Measurements from ENCODE around the gene DGCR6L.
"Not testable (repeated sequence)": the region's sequence is repeated elsewhere in the genome, so short reads cannot be mapped to it uniquely, and the experiment has no call there.

DGCR6L gene

DNA sequence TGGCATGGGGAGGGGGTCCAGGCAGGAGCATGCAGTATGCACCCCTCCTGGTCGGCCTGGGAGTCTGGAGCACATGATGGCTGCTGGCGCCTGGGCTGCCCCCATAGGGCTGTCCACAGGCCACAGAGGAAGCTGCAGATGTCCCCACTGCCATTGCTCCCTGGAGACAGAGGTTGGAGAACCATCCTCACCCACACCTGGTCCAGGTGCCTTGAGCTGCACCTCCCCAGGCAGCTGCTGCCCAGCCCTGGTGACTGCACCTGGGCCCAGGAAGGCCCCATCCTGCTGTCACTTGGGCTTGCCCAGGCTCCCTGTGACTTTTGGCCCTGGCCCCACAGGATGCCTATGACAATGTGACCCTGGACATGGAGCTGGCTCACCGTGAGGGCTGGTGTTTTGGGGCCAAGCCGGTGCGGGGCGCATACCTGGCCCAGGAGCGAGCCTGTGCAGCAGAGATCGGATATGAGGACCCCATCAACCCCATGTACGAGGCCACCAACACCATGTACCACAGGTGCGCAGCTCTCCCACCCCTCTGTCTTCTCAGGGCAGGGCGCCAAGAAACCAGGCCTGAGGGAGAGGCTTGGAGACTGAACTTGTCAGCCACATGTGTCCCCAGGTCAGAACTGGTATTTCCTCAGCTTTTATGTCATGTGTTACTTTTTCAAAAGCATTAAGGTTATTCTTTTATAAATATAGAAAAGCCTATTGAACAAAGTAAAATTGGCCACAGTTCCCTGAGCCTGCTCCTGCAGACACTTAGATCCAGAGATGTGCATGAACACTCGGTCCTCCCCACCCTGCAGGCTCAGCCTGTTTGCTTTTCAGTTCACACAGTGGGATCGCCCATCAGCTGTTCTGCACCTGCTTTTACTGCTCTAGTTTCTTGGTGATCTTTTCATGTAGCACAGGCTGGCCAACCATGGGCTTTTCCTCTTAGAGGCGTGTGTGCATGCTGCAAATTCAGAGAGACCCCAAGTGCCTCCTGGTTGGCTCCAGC is 12.1 kb downstream of the DGCR6L start:
- DNase-seq: not testable (repeated sequence)

GRCh38 chr22:20306646-20307447 is 13.0 kb downstream of the DGCR6L start:
- DNase-seq: not testable (repeated sequence)

DNA sequence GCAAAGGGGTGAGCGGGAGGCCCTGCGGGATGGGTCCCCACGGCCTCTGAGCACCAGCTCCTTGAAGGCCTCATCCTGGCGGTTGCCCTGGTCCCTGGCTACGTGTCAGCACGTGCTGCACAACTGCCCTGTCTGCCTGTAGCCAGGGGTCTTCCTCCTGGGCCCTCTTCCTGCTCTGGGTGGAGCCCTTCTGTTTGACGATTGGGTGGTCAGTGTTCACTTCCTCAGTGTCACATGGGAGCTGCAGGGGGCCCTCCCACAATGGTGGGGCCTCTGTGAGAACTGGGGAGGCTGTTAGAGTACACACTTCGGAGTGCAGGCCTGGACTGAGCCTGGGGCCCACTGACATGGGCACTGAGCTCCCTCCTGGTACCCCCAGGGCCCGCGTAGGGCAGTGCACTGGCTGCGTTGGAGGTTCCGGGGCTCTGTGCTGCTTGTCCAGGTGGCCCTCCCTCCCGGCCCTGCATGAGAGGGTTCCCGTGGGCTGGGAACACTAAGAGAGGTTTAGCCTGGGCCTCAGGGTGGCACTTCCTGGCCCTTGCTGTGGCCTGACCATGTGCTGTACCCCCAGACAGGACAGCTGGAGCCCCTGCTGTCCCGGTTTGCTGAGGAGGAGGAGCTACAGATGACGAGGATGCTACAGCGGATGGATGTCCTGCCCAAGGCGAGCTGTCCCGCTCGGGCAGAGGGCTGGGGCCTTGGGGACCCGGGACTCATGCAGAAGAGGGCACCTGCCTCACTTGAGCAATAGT is 13.8 kb downstream of the DGCR6L start:
- no peak for DNase-seq

- DNase-seq: not testable (repeated sequence)
Observed at GRCh38 chr22:20305230-20305893, 14.5 kb downstream of the DGCR6L start.

DNA sequence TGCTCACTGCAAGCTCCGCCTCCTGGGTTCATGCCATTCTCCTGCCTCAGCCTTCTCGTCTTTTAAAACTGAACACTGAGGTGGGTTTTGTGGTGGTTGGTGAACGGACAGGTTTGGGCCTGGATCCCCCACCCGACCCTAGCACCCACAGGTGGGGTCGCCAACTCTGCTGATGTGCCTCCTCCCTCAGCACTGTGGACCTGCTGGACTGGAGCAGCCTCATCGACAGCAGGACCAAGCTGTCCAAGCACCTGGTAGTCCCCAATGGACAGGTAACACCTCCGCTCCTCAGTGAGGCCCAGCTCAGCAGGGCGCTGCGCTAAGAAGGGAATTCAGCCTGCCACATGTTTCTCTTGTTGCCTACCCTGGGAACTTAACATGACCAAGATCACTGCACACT is 15.2 kb downstream of the DGCR6L start:
- DNase-seq: no peak

GRCh38 chr22:20303229-20303534 is 16.7 kb downstream of the DGCR6L start:
- DNase-seq: not testable (repeated sequence)

DNA sequence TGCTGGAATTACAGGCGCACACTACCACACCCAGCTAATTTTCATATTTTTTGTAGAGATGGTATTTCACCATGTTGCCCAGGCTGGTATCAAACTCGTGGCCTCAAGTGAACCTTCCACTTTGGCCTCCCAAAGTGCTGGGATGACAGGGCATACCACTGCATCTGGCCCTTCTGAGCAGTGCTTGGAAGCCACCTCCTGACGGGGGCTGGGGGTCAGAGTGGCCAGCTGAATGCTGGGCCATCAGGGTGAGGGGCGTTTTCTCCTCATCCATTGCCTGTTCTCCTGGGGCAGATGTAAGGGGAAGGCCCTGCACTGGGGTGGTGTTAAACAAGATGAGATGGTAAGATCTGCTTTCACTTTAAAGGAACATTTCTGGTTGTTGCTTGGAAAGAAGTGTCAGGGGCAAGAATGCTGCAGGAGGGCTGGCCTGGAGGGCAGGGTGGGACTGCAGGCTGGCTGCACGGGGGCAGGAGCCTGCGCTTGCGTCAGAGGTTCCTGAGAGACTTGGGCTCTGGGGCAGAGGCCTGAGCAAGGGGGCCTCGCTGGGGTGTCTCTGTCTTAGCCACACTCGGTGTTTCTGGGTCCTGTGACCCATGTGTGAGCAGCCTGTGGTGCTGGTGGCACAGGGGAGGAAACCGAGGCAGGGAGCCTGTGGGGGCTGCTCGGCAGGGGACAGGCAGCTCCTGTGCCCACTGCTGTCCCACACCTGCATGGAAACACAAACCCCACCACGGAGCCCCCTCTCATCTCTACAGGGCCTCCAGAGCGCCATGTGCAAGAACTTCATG is 17.2 kb downstream of the DGCR6L start:
- no peak for DNase-seq

DNA sequence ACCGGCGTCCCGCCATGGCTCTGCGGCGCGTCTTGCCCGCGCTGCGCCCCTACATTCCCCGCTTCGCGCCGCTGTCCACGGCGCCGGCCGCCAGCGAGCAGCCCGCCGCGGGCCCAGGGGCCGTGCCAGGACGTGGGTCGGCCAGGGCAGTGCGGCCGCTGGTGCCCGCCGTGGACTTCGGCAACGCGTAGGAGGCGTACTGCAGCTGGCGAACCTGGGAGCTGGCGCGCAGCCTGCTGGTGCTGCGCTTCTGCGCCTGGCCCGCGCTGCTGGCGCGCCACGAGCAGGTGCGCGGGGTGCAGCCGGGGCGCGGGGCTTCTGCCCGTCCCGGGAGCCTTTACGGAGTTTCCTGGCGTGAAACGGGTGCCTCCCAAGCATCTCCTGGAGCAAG is 20.1 kb downstream of the DGCR6L start:
- DNase-seq: no peak

- DNase-seq: peak; percentile 48
Observed at GRCh38 chr22:20298803-20299745, 20.8 kb downstream of the DGCR6L start.

GRCh38 chr22:20298110-20298802 is 21.6 kb downstream of the DGCR6L start:
- DNase-seq: no peak

GRCh38 chr22:20297414-20298109 is 22.3 kb downstream of the DGCR6L start:
- DNase-seq: no peak

GRCh38 chr22:20296598-20296997 is 23.3 kb downstream of the DGCR6L start:
- no peak for DNase-seq

GRCh38 chr22:20295262-20296064 is 24.4 kb downstream of the DGCR6L start:
- no peak for DNase-seq

DNA sequence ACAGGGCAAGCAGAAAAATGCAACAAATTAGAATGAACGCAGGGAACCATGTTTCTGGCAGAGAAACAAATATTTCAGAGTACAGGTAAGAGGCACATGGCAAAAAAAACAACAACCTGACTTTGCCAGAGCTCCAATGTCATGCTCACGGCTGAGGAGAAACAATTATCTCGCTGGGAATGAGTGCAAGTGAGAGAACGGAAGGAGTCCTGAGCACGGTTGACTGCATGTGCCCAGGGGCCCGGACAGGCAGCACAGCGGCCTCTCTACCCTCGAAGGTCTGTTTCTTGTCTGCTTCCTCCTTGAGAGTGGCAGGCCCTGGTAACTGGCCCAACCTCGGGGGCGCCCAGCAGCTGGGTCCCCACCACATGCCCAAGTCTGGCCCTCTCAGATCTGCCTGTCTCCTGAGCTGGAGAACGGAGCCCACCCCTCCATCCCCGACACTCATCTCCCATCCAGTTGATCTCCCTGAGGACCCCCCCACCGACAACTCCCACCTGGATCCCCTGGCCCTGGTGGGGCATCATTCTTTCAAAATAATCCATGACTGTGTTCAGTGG is 27.1 kb downstream of the DGCR6L start:
- no peak for DNase-seq

- no peak for DNase-seq
Observed at GRCh38 chr22:20292108-20292507, 27.8 kb downstream of the DGCR6L start.

GRCh38 chr22:20291604-20292063 is 28.2 kb downstream of the DGCR6L start:
- no peak for DNase-seq

DNA sequence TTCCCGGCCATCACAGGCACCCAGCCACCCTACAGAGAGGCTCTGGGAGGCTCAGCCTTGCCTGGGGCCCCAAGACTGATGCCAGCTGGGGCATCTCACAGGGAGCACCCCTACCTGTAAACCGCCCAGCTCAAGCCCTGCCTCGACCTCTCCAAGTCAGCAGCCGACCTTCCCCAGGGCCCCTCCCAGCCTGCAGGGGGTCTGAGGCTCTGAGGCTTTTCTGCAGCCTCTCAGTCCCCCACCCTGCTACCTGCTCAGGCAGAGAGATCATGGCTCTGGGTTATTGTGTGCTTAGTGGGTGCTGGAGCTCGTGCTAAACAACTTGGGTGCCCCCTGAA is 28.6 kb downstream of the DGCR6L start:
- no peak for DNase-seq

All from NCI-H526 treated with DMSO at 0.1 percent for 48 hours (cell line).